Ecto neural progenitor cell (in vitro differentiated cells): ENCODE results near the gene OR5H15.
"Not testable (repeated sequence)": the region's sequence is repeated elsewhere in the genome, so short reads cannot be mapped to it uniquely, and the experiment has no call there.

Experiments
- DNase-seq: peaks from one replicate; pipeline ENCODE4 v3.0.0-alpha.2; 2018; ENCODE audit warnings: low spot score

OR5H15 gene

DNA sequence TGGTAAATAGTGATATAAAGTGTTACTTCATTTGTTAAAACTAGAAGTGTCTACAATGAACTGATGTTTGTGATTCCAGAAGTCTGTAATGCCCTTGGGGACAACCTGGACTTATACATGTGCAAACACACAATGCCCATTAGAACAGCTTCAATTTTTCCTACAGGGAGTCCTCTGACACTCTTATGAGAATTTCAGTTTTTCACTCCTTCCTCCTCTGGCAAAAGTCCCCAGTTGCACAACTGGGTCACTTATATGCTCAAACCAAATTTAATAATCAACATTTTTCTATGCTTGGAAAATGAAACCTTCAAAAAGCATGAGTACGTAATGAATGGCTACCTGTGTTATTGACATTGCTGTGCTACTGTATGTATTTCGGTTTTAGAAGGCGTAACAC lies at the start of gene OR5H15:
Gene OR5H15 (plus strand): TSS at position 301 of the 400 bp plus-strand sequence. CDS start 2,004 bp downstream, outside the sequence.
- DNase-seq, result no peak

DNA sequence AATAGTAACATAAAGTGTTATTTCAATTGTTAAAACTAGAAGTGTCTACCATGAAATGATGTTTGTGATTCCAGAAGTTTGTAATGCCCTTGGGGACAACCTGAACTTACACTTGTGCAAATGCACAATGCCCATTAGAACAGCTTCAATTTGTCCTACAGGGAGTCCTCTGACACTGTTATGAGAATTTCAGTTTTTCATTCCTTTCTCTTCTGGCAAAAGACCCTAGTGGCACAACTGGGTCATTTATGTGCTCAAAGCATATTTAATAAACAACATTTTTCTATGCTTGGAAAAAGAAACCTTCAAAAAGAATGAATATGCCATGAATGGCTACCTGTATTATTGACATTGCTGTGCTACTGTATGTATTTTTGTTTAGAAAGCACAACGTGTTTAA lies 36.1 kb upstream of the OR5H15 start, which contains the start of gene OR5H1:
Gene OR5H1 (plus strand): TSS at position 301 of the 400 bp plus-strand sequence. CDS start 1,977 bp downstream, outside the sequence.
- no peak for DNase-seq

DNA sequence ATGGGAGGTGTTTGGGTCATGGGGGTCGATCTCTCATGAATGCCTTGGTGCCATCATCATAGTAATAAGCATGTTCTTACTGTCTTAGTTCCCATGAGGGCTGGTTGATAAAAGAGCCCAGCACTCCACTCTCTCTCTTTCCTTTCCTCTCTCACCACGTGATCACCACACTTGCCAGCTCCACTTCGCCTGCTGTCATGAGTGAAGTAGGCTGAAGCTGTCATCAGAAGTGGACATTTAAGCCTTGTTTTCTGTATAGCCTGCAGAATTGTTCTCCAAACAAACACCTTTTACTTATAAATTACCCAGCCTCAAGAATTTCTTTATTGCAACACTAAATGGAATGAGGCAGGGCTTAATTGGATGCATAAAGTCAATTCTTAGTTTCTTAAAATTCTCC lies 29.9 kb upstream of the OR5H15 start:
- no peak for DNase-seq

- DNase-seq, result not testable (repeated sequence)
Observed at GRCh38 chr3:98137826-98138557, 28.5 kb upstream of the OR5H15 start.

DNA sequence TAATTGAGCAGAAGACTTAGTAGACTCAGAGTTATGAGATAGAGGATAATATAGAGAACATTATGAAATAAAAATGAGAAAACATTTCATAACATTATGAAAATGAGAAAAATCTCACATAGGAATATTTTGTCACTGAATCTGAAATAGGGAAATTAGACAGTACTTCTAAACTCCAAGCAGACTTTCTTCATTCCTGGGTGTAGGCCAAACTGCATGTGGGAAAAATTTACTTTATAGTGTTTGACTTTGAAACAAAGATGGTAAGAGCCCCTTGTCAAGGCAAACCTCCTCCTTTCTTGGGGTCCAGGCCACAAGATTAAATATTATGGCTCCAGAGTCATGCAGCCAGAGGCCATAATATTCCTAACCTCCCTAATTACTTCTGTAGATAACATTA lies 26.0 kb upstream of the OR5H15 start:
- DNase-seq, result no peak

GRCh38 chr3:98147179-98147578 lies 19.3 kb upstream of the OR5H15 start, which contains the start of gene OR5H14:
TSS of gene OR5H14 (plus strand) at chr3:98147479. CDS start at chr3:98149386, 1,907 bp downstream.
- no peak for DNase-seq

GRCh38 chr3:98148751-98149150 lies 17.7 kb upstream of the OR5H15 start:
- no peak for DNase-seq

DNA sequence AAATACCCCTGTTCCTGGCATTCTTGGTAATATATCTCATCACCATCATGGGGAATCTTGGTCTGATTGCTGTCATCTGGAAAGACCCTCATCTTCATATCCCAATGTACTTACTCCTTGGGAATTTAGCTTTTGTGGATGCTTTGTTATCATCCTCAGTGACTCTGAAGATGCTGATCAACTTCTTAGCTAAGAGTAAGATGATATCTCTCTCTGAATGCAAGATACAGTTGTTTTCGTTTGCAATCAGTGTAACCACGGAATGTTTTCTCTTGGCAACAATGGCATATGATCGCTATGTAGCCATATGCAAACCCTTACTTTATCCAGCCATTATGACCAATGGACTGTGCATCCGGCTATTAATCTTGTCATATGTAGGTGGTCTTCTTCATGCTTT lies 17.0 kb upstream of the OR5H15 start:
- not testable (repeated sequence) for DNase-seq

DNA sequence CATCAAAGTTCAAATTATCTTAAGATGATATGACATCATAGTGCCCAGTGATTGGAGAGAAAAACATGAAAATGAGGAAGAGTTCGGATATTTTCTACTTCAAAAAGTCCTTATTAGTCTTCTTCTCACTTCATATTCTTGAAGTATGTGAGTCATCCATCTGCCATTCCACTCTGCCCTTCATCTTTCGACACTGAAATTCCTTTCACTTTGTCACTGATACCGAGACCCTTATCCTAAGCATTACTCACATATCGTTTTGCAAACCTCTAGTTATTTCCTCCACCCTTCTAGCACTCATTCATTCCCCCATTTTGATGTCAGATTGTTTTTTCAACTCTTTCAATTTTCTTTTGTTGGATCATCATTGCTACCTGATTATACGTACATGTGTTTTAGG lies 15.3 kb upstream of the OR5H15 start:
- no peak for DNase-seq

- no peak for DNase-seq
Observed at GRCh38 chr3:98171071-98171470, 4.6 kb downstream of the OR5H15 start.

DNA sequence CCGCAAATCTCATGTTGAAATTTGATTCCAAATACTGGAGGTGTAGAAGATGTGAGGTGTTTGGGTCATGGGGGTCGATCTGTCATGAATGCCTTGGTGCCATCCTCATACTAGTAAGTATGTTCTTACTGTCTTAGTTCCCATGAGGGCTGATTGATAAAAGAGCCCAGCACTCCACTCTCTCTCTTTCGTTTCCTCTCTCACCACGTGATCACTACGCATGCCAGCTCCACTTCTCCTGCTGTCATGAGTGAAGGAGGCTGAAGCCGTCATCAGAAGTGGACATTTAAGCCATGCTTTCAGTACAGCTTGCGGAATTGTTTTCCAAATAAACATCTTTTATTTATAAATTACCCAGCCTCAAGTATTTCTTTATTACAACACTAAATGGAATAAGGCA lies 6.1 kb downstream of the OR5H15 start:
- no peak for DNase-seq

DNA sequence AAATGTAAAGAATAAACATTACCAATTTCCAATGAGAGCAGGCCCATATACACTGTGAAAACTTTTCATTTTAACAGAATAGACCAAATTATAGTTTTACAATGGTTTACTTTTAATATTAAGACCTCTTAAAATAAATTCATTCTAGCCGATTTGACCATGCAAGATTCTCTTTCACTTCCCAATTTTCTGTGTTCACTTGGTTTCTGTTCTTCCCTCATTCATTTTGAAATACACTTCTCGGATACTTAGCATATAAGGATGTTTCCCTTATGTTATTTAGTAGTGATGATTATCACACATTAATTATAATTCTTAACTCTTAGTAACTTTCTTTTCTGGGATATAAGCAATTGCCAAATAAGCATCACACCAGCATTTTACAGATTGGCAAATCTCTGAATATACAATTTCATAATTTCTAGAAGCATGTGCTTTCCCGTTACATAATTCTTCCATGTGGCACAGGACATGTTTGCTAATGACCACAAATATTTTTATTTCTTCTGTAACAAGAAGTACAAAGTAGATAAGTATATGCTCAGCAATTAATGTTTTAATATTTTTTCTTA lies 13.9 kb downstream of the OR5H15 start:
- no peak for DNase-seq

GRCh38 chr3:98182196-98182595 lies 15.7 kb downstream of the OR5H15 start:
- no peak for DNase-seq

GRCh38 chr3:98185180-98185579 lies 18.7 kb downstream of the OR5H15 start:
- no peak for DNase-seq

GRCh38 chr3:98188545-98188944 lies 22.0 kb downstream of the OR5H15 start:
- no peak for DNase-seq

DNA sequence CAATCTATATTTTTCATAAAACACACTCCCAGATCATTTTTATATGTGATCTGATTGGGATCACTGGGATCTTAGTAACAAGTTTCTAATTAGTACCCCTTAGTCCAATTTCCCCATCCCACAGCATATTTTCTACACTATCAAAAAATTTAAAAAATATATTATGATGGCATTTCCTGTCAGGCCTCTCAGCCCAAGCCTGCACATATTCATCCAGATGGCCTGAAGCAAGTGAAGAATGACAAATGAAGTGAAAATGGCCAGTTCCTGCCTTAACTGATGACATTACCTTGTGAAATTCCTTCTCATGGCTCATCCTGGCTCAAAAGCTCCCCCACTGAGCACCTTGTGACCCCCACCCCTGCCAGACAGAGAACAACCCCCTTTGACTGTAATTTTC lies 24.4 kb downstream of the OR5H15 start:
- DNase-seq, result not testable (repeated sequence)

- not testable (repeated sequence) for DNase-seq
Observed at GRCh38 chr3:98196293-98196692, 29.8 kb downstream of the OR5H15 start.

GRCh38 chr3:98199020-98199419 lies 32.5 kb downstream of the OR5H15 start:
- no peak for DNase-seq

- no peak for DNase-seq
Observed at GRCh38 chr3:98209244-98209643, 42.7 kb downstream of the OR5H15 start.

GRCh38 chr3:98213276-98213675 lies 46.8 kb downstream of the OR5H15 start:
- DNase-seq, result no peak

DNA sequence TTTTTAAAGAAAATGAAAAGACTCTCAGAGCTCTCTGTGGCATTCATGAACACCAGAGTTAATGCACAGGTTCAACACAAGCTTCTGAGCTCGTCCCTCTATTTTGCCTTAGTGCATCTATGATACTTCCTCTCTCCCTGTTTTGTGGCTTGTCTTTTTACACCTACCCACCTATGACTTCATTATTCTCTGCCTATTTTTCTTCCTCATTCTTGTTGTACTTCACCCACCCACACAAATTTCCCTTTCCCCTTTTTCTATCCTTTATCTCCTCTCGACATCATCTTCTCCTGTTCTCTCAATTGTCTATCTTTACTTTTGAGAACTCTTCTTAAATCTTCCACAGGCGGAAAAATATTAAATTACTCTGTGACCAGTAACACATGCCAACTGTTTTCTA lies 48.6 kb downstream of the OR5H15 start:
- DNase-seq, result no peak
